ENCODE measurements around the gene BAIAP2L1. TPM values are rescaled to one million over a fixed set of nuclear protein-coding genes. Genes with fewer than 3 reads are reported as not detected.

The BAIAP2L1 gene
- total and polyA plus RNA-seq, 2 donors from 2014 or later, result 9.6 to 18.8 TPM

DNA sequence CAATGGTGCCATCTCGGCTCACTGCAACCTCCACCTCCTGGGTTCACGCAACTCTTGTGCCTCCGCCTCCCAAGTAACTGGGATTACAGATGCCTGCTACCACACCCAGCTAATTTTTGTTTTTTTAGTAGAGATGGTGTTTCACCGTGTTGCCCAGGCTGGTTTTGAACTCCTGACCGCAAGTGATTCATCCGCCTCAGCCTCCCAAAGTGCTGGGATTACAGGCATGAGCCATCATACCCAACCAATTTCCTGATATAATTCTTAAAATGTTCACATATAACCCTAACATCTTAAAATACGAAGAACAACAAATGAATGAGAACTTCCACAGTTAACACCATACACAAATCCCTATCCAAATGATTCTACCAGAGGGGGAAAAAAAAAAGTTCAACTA lies 31.2 kb downstream of the BAIAP2L1 start:
- no peak for DNase-seq
- Histone ChIP-seq H3K9ac (ENCODE audit: low read length in 3 of 3) (no peak overlapping the region), H3K4me1 (ENCODE audit: control insufficient read depth in 2 of 3, insufficient read depth in 2 of 3, low read depth in 1 of 3, low read length in 3 of 3) (no peaks in the 10 kb centered on the region), H3K4me3 (ENCODE audit: low read length in 3 of 3) (no peak overlapping the region), H3K36me3 (ENCODE audit: control insufficient read depth in 2 of 3, insufficient read depth in 3 of 3, low read length in 3 of 3) (no peaks in the 10 kb centered on the region), H3K9me3 (ENCODE audit: control insufficient read depth in 2 of 3, insufficient read depth in 1 of 3, low read length in 3 of 3) (no peaks in the 10 kb centered on the region), H3K27ac (ENCODE audit: low read depth in 2 of 2, low read length in 2 of 2) (no peak overlapping the region), H3K27me3 (ENCODE audit: control insufficient read depth, insufficient read depth, low read length) (no peaks in the 10 kb centered on the region)
- TF ChIP-seq CTCF (IDR thresholded peaks at IDR 0.05; ENCODE audit: borderline replicate concordance, extremely low read depth, insufficient read depth), result no peak
- no peak for FAIRE-seq
- intact Hi-C loops (cut with DNase I), result no loop called here

DNA sequence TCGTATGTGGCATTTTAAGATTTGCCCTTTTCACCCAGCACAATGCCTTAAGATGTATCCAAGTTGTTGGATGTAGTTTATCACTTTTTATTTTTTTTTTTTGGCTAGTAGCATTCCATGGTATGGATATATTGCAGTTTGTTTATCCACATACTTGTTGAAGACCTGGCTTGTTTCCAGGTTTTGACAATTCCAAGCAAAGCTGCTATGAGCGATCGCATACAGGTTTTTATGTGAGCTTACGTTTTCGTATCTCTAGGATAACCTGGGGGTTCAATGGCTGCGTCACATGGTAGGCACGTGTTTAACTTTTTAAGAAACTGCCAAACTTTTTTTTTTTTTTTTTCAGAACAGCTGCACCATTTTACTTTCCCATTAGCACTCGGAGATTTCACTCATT lies 32.2 kb downstream of the BAIAP2L1 start:
- Histone ChIP-seq H3K36me3 (ENCODE audit: control insufficient read depth in 2 of 3, insufficient read depth in 3 of 3, low read length in 3 of 3) (no peaks in the 10 kb centered on the region), H3K9ac (ENCODE audit: low read length in 3 of 3) (no peak overlapping the region), H3K4me1 (ENCODE audit: control insufficient read depth in 2 of 3, insufficient read depth in 2 of 3, low read depth in 1 of 3, low read length in 3 of 3) (no peaks in the 10 kb centered on the region), H3K27me3 (ENCODE audit: control insufficient read depth, insufficient read depth, low read length) (no peaks in the 10 kb centered on the region), H3K27ac (ENCODE audit: low read depth in 2 of 2, low read length in 2 of 2) (no peak overlapping the region), H3K9me3 (ENCODE audit: control insufficient read depth in 2 of 3, insufficient read depth in 1 of 3, low read length in 3 of 3) (no peaks in the 10 kb centered on the region), H3K4me3 (ENCODE audit: low read length in 3 of 3) (no peak overlapping the region)
- FAIRE-seq (no peak), DNase-seq (peak in 1 of 5 donors; percentile 33)
- intact Hi-C loops (cut with DNase I), result no loop called here
- TF ChIP-seq CTCF (IDR thresholded peaks at IDR 0.05; ENCODE audit: borderline replicate concordance, extremely low read depth, insufficient read depth), result no peak

GRCh38 chr7:98366562-98366938 lies 34.3 kb downstream of the BAIAP2L1 start:
- FAIRE-seq, result no peak
- no peaks in the 10 kb centered on the region for H3K4me1 ChIP-seq (ENCODE audit: control insufficient read depth in 2 of 3, insufficient read depth in 2 of 3, low read depth in 1 of 3, low read length in 3 of 3)
- H3K36me3 ChIP-seq (ENCODE audit: control insufficient read depth in 2 of 3, insufficient read depth in 3 of 3, low read length in 3 of 3), result no peaks in the 10 kb centered on the region
- no peaks in the 10 kb centered on the region for H3K27me3 ChIP-seq (ENCODE audit: control insufficient read depth, insufficient read depth, low read length)
- no peak for TF ChIP-seq CTCF (IDR thresholded peaks at IDR 0.05; ENCODE audit: borderline replicate concordance, extremely low read depth, insufficient read depth)
- no peak overlapping the region for H3K27ac ChIP-seq (ENCODE audit: low read depth in 2 of 2, low read length in 2 of 2)
- no peak for DNase-seq
- no peaks in the 10 kb centered on the region for H3K9me3 ChIP-seq (ENCODE audit: control insufficient read depth in 2 of 3, insufficient read depth in 1 of 3, low read length in 3 of 3)
- no peak overlapping the region for H3K9ac ChIP-seq (ENCODE audit: low read length in 3 of 3)
- H3K4me3 ChIP-seq (ENCODE audit: low read length in 3 of 3), result no peak overlapping the region
- intact Hi-C loops (cut with DNase I), result no loop called here

- H3K9ac ChIP-seq (ENCODE audit: low read length in 3 of 3), result no peak overlapping the region
- TF ChIP-seq CTCF (IDR thresholded peaks at IDR 0.05; ENCODE audit: borderline replicate concordance, extremely low read depth, insufficient read depth), result no peak
- no peaks in the 10 kb centered on the region for H3K9me3 ChIP-seq (ENCODE audit: control insufficient read depth in 2 of 3, insufficient read depth in 1 of 3, low read length in 3 of 3)
- H3K36me3 ChIP-seq (ENCODE audit: control insufficient read depth in 2 of 3, insufficient read depth in 3 of 3, low read length in 3 of 3), result no peaks in the 10 kb centered on the region
- no peaks in the 10 kb centered on the region for H3K27me3 ChIP-seq (ENCODE audit: control insufficient read depth, insufficient read depth, low read length)
- no peak overlapping the region for H3K4me3 ChIP-seq (ENCODE audit: low read length in 3 of 3)
- DNase-seq (peak in 1 of 5 donors; percentile 23), FAIRE-seq (no peak)
- intact Hi-C loops (cut with DNase I), result no loop called here
- no peaks in the 10 kb centered on the region for H3K4me1 ChIP-seq (ENCODE audit: control insufficient read depth in 2 of 3, insufficient read depth in 2 of 3, low read depth in 1 of 3, low read length in 3 of 3)
- H3K27ac ChIP-seq (ENCODE audit: low read depth in 2 of 2, low read length in 2 of 2), result no peak overlapping the region
These were observed 34.9 kb downstream of the BAIAP2L1 start for GRCh38 chr7:98365863-98366561.

All from kidney (tissue), 14 donors.